Gastrocnemius medialis (tissue), 4 donors: ENCODE data around the gene NCK2. TPM values are rescaled to one million over a fixed set of nuclear protein-coding genes. Genes with fewer than 3 reads are reported as not detected.
A peak's percentile ranks its signal among the peaks of the same experiment; 100 is the strongest.

Experiments used
- ATAC-seq, 2 donors: fragments of 150-250 bp; one replicate each; pipeline ENCODE4 v1.9.1; 2016
- DNase-seq, 2 donors: peaks; one replicate each; pipeline ENCODE4 v3.0.0-alpha.2; 2019
- H3K27ac ChIP-seq, 4 donors: fragments of 200-600 bp; sonication (generic); 1 replicate in 1 of 4; 2 replicates in 3 of 4; pipeline ENCODE4 v1.5.1; 2016 to 2018; ENCODE audit warnings: mild to moderate bottlenecking in 2 of 4, moderate library complexity in 1 of 4
- H3K27me3 ChIP-seq, 3 donors: fragments of 200-600 bp; sonication (generic) in 2 of 3; 1 replicate in 1 of 3; 2 replicates in 2 of 3; pipeline versions ENCODE4 v1.5.1 to v1.6.0; 2016 to 2019; ENCODE audit warnings: mild to moderate bottlenecking in 1 of 3, moderate library complexity in 1 of 3
- H3K36me3 ChIP-seq, 2 donors: fragments of 200-600 bp; sonication (generic) in 1 of 2; one replicate each; pipeline ENCODE4 v1.5.1; 2017 to 2018
- H3K4me1 ChIP-seq, 2 donors: fragments of 200-600 bp; sonication (generic) in 1 of 2; one replicate each; pipeline ENCODE4 v1.5.1; 2016 to 2017; ENCODE audit warnings: mild to moderate bottlenecking in 2 of 2
- H3K4me3 ChIP-seq, 4 donors: fragments of 200-600 bp; sonication (generic) in 3 of 4; 1 replicate in 1 of 4; 2 replicates in 3 of 4; pipeline ENCODE4 v1.5.1; 2016 to 2019; ENCODE audit warnings: mild to moderate bottlenecking in 2 of 4
- H3K9me3 ChIP-seq, 3 donors: fragments of 200-600 bp; sonication (generic) in 2 of 3; 1 replicate in 1 of 3; 2 replicates in 2 of 3; pipeline ENCODE4 v1.5.1; 2016 to 2019
- CTCF ChIP-seq, 5 experiments: fragments of 450-650 bp in 3 of 5; fragments of 200-600 bp in 2 of 5; sonication (generic) in 2 of 5; IDR thresholded peaks in 4 of 5; conservative IDR thresholded peaks in 1 of 5; 1 replicate in 4 of 5; 2 replicates in 1 of 5; pipeline ENCODE4 v1.5.1; 2016 to 2019; ENCODE audit warnings: antibody characterized with exemption in 5 of 5, mild to moderate bottlenecking in 3 of 5, moderate library complexity in 3 of 5
- POLR2A ChIP-seq, 2 donors: fragments of 450-650 bp; IDR thresholded peaks; one replicate each; pipeline ENCODE4 v1.6.1; 2017; ENCODE audit warnings: antibody characterized with exemption in 2 of 2, mild to moderate bottlenecking in 2 of 2, moderate library complexity in 2 of 2
- in situ Hi-C, 4 donors: fragments of 200-750 bp; cut with MboI; loops; one replicate each; pipeline versions ENCODE4 v1.15.0 to v1.8.0; 2017; ENCODE audit warnings: low sequenced_read_pairs in 4 of 4
- intact Hi-C: fragments of 100-400 bp; cut with DNase I; formaldehyde crosslinking; loops from one replicate; pipeline ENCODE4 v1.15.1; 2023; ENCODE audit warnings: low total_unique reads
- total RNA-seq, 4 donors: library from RNA; depleted of rRNA; stranded (reverse); fragments of >200 nt; gene quantifications; one replicate each; pipeline versions ENCODE4 v1.1.0 to v1.2.3, GENCODE V29; 2016

Gene NCK2
- total RNA-seq, 4 donors from 2014 or later, result 46.7 to 86.1 (median 57.9) TPM

- Histone ChIP-seq H3K27ac (no peak overlapping the region), H3K4me1 (peaks cover 4 to 17% of the 10 kb centered on the region in 2 donors), H3K4me3 (no peak overlapping the region), H3K27me3 (no peaks in the 10 kb centered on the region), H3K9me3 (no peaks in the 10 kb centered on the region), H3K36me3 (no peaks in the 10 kb centered on the region)
- intact Hi-C loops (loop anchor here (10.0 kb wide), 1 partner anchor 356 kb away; no protein-coding TSS in a partner anchor), in situ Hi-C loops (loop anchor here in 1 of 4 donors (25.0 kb wide), 1 partner anchor 296 kb away; no protein-coding TSS in a partner anchor)
- no peak for ATAC-seq
- DNase-seq, result no peak
- TF ChIP-seq CTCF (IDR thresholded peaks at IDR 0.05 in 4 of 5, conservative IDR thresholded peaks at IDR 0.05 in 1 of 5) (no peak), POLR2A (IDR thresholded peaks at IDR 0.05) (no peak)
Observed at GRCh38 chr2:105741174-105741573, 3.5 kb upstream of the NCK2 start.

- in situ Hi-C loops, result loop anchor here in 1 of 4 donors (25.0 kb wide), 1 partner anchor 296 kb away; no protein-coding TSS in a partner anchor
Observed at GRCh38 chr2:105741617-105742016, 3.1 kb upstream of the NCK2 start.

GRCh38 chr2:105744091-105744908 lies 412 bp upstream of the NCK2 start:
- in situ Hi-C loops (loop anchor here in 1 of 4 donors (25.0 kb wide), 1 partner anchor 293 kb away; no protein-coding TSS in a partner anchor), intact Hi-C loops (loop anchor here (10.0 kb wide), 1 partner anchor 359 kb away; no protein-coding TSS in a partner anchor)
- DNase-seq (no peak), ATAC-seq (peak; percentile 64 to 68)
- H3K4me1 ChIP-seq, result peaks cover 35 to 48% of the 10 kb centered on the region in 2 donors
- no peaks in the 10 kb centered on the region for H3K27me3 ChIP-seq
- no peaks in the 10 kb centered on the region for H3K9me3 ChIP-seq
- H3K36me3 ChIP-seq, result no peaks in the 10 kb centered on the region
- TF ChIP-seq POLR2A (IDR thresholded peaks at IDR 0.05) (peak in 1 of 2 donors; percentile 41), CTCF (IDR thresholded peaks at IDR 0.05 in 4 of 5, conservative IDR thresholded peaks at IDR 0.05 in 1 of 5) (no peak)
- peak overlapping the region; percentile 70 to 84 (median 74) for H3K4me3 ChIP-seq
- H3K27ac ChIP-seq, result peak overlapping the region; percentile 81 to 92 (median 90)

More at GRCh38 chr2:105741617-105742016, 3.1 kb upstream of the NCK2 start:
- intact Hi-C loops, result loop anchor here (10.0 kb wide), 1 partner anchor 357 kb away; no protein-coding TSS in a partner anchor
- H3K4me1 ChIP-seq, result peaks cover 8 to 22% of the 10 kb centered on the region in 2 donors
- H3K36me3 ChIP-seq, result no peaks in the 10 kb centered on the region
- no peak overlapping the region for H3K27ac ChIP-seq
- no peaks in the 10 kb centered on the region for H3K9me3 ChIP-seq
- no peaks in the 10 kb centered on the region for H3K27me3 ChIP-seq
- no peak for ATAC-seq
- DNase-seq, result no peak
- TF ChIP-seq POLR2A (IDR thresholded peaks at IDR 0.05), result no peak
- TF ChIP-seq CTCF (IDR thresholded peaks at IDR 0.05 in 4 of 5, conservative IDR thresholded peaks at IDR 0.05 in 1 of 5), result no peak
- no peak overlapping the region for H3K4me3 ChIP-seq

GRCh38 chr2:105746177-105747080 lies 1.7 kb downstream of the NCK2 start:
- no peaks in the 10 kb centered on the region for H3K9me3 ChIP-seq
- H3K27ac ChIP-seq, result peak overlapping the region; percentile 16 to 91 (median 81)
- intact Hi-C loops, result loop anchor here (5.0 to 10.0 kb wide), 4 partner anchors 46 to 362 kb away; no protein-coding TSS in a partner anchor
- in situ Hi-C loops, result loop anchor here in 1 of 4 donors (25.0 kb wide), 1 partner anchor 291 kb away; no protein-coding TSS in a partner anchor
- ATAC-seq (no peak), DNase-seq (peak; percentile 29 to 30)
- H3K27me3 ChIP-seq, result no peaks in the 10 kb centered on the region
- no peaks in the 10 kb centered on the region for H3K36me3 ChIP-seq
- peaks cover 47 to 61% of the 10 kb centered on the region in 2 donors for H3K4me1 ChIP-seq
- H3K4me3 ChIP-seq, result peak overlapping the region; percentile 54 to 98 (median 78)
- no peak for TF ChIP-seq CTCF (IDR thresholded peaks at IDR 0.05 in 4 of 5, conservative IDR thresholded peaks at IDR 0.05 in 1 of 5)
- no peak for TF ChIP-seq POLR2A (IDR thresholded peaks at IDR 0.05)
